Measurements from ENCODE around the gene ADCY6. TPM values are rescaled to one million over a fixed set of nuclear protein-coding genes. Genes with fewer than 3 reads are reported as not detected.
A peak's percentile ranks its signal among the peaks of the same experiment; 100 is the strongest.

Gene ADCY6
- total RNA-seq, 4 donors from 2014 or later, result 11.4 to 13.6 (median 12.6) TPM

DNA sequence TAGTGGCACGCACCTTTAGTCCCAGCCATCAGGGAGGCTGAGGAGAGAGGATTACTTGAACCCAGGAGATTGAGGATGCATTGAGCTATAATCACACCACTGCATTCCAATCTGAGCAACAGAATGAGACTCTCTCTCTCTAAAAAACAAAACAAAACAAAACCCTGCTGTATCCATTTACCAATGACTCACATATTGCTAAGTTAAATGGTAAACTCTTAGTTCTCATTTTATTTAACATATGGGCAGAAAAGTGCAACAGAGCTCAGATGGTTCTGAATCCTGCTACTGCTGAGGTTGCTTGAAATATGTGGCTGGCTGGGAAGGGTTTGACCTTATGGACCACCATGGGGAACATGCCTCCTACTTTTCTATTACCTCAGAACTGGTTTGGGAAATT, 38.7 kb downstream of the ADCY6 start:
- TF ChIP-seq, protein P1, sequence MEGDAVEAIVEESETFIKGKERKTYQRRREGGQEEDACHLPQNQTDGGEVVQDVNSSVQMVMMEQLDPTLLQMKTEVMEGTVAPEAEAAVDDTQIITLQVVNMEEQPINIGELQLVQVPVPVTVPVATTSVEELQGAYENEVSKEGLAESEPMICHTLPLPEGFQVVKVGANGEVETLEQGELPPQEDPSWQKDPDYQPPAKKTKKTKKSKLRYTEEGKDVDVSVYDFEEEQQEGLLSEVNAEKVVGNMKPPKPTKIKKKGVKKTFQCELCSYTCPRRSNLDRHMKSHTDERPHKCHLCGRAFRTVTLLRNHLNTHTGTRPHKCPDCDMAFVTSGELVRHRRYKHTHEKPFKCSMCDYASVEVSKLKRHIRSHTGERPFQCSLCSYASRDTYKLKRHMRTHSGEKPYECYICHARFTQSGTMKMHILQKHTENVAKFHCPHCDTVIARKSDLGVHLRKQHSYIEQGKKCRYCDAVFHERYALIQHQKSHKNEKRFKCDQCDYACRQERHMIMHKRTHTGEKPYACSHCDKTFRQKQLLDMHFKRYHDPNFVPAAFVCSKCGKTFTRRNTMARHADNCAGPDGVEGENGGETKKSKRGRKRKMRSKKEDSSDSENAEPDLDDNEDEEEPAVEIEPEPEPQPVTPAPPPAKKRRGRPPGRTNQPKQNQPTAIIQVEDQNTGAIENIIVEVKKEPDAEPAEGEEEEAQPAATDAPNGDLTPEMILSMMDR (IDR thresholded peaks at IDR 0.05 in 4 of 5, conservative IDR thresholded peaks at IDR 0.05 in 1 of 5), result no peak
- no peak for TF ChIP-seq POLR2A (IDR thresholded peaks at IDR 0.05)
- DNase-seq (no peak), ATAC-seq (no peak)
- Histone ChIP-seq H3K4me1 (peaks cover 0 to 3% of the 10 kb centered on the region in 2 donors), H3K27me3 (no peaks in the 10 kb centered on the region), H3K4me3 (no peak overlapping the region), H3K36me3 (no peaks in the 10 kb centered on the region), H3K27ac (no peak overlapping the region), H3K9me3 (no peaks in the 10 kb centered on the region)
- in situ Hi-C loops (cut with MboI; ENCODE audit: low sequenced_read_pairs in 4 of 4) (loop anchor here in 3 of 4 donors (5.0 kb wide), 1 partner anchor 47 kb away; no protein-coding TSS in a partner anchor), intact Hi-C loops (cut with DNase I; ENCODE audit: low total_unique reads) (no loop called here)

DNA sequence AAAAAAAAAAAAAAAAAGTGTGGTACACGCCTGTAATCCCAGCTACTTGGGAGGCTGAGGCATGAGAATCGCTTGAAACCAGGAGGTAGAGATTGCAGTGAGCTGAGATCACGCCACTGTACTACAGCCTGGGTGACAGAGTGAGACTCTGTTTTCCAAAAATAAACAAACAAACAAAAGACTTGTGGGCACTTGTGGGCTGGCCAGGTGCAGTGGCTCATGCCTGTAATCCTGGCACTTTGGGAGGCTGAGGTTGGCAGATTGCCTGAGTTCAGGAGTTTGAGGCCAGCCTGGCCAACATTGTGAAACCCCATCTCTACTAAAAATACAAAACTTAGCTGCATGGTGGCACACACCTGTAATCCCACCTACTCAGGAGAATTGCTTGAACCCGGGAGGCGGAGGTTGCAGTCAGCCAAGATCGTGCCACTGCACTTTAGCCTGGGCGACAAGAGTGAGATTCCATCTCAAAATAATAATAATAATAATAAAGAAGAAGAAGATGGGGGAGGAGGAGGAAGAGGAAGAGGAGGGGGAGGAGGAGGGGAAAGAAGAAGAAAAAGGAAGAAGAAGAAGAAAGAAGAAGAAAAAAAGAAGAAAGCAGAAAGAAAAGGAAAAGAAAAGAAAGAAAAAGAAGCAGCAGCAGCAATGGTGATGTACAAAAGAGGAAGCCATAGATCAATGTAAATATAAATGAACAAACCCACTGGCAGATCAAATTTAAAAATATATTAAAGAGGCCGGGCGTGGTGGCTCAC, 44.5 kb downstream of the ADCY6 start:
- H3K27ac ChIP-seq, result no peak overlapping the region
- peak in 1 of 2 donors; percentile 30 for ATAC-seq
- no peak overlapping the region for H3K4me3 ChIP-seq
- H3K27me3 ChIP-seq, result peaks cover 0 to under 1% (median 0%) of the 10 kb centered on the region in 3 donors
- TF ChIP-seq, protein P1 (IDR thresholded peaks at IDR 0.05 in 4 of 5, conservative IDR thresholded peaks at IDR 0.05 in 1 of 5), result no peak
- TF ChIP-seq POLR2A (IDR thresholded peaks at IDR 0.05), result no peak
- peak in 1 of 2 donors; percentile 20 for DNase-seq
- intact Hi-C loops (cut with DNase I; ENCODE audit: low total_unique reads) (no loop called here), in situ Hi-C loops (cut with MboI; ENCODE audit: low sequenced_read_pairs in 4 of 4) (no loop called here)
- H3K9me3 ChIP-seq, result no peaks in the 10 kb centered on the region
- no peaks in the 10 kb centered on the region for H3K36me3 ChIP-seq
- no peaks in the 10 kb centered on the region for H3K4me1 ChIP-seq

DNA sequence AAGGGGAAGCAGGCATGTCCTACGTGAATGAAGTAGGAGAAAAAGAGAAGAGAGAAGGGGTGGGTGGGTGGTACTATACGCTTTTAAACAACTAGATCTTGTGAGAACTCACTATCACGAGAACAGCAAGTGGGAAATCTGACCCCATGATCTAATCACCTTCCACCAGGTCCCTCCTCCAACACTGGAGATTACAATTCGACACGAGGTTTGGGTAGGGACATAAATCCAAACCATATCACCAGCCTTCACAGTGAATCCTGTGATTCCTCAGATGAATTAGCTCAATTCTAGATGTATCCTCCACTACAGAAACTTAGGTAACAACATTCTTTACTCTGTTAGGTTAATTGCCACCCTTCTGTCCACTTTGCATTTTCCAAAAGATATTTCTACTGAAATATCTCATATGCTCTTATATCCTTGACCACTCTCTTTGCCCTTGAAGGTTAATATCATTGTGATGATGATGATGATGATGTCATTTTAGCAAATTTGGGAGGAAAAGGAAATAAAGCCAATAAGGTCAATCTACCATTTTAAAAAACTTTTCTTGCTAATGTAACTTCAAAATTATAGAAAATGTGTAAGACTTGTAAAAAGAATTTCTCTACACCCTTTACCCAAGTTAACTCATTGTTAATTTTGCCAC, 49.1 kb downstream of the ADCY6 start:
- H3K4me1 ChIP-seq, result no peaks in the 10 kb centered on the region
- peaks cover 0 to 3% (median 0%) of the 10 kb centered on the region in 3 donors for H3K27me3 ChIP-seq
- no peak overlapping the region for H3K27ac ChIP-seq
- no peak overlapping the region for H3K4me3 ChIP-seq
- intact Hi-C loops (cut with DNase I; ENCODE audit: low total_unique reads) (no loop called here), in situ Hi-C loops (cut with MboI; ENCODE audit: low sequenced_read_pairs in 4 of 4) (no loop called here)
- no peaks in the 10 kb centered on the region for H3K9me3 ChIP-seq
- DNase-seq (no peak), ATAC-seq (no peak)
- TF ChIP-seq POLR2A (IDR thresholded peaks at IDR 0.05), result no peak
- TF ChIP-seq, protein P1 (IDR thresholded peaks at IDR 0.05 in 4 of 5, conservative IDR thresholded peaks at IDR 0.05 in 1 of 5), result no peak
- H3K36me3 ChIP-seq, result no peaks in the 10 kb centered on the region

DNA sequence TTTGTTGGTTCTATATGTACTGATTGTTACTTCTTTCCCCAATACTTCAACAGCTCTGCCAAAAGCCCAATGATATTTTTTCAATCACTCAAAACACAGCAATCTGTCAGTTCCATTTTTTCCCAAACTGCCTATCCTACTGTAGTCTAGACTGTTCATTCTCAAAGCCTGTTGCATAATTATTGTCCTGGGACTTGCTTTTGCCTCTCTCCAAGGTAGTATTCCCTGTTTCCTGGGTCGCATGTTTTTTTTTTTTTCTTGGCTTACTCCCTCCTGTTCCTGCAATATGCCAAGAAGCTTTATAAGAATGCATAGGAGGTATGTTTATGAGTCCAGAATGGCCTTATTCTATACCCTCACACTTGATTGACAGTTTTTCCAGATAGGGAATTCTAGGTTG, 52.4 kb downstream of the ADCY6 start:
- Histone ChIP-seq H3K4me1 (no peaks in the 10 kb centered on the region), H3K36me3 (no peaks in the 10 kb centered on the region), H3K9me3 (no peaks in the 10 kb centered on the region), H3K27me3 (peaks cover 0 to 3% (median 0%) of the 10 kb centered on the region in 3 donors), H3K4me3 (no peak overlapping the region), H3K27ac (no peak overlapping the region)
- ATAC-seq (no peak), DNase-seq (no peak)
- TF ChIP-seq, protein P1 (IDR thresholded peaks at IDR 0.05 in 4 of 5, conservative IDR thresholded peaks at IDR 0.05 in 1 of 5), result no peak
- no peak for TF ChIP-seq POLR2A (IDR thresholded peaks at IDR 0.05)
- in situ Hi-C loops (cut with MboI; ENCODE audit: low sequenced_read_pairs in 4 of 4), result no loop called here
- intact Hi-C loops (cut with DNase I; ENCODE audit: low total_unique reads), result no loop called here

Measured in gastrocnemius medialis (tissue), 4 donors.